Glutamatergic neuron (in vitro differentiated cells): Measurements from ENCODE around the gene YLPM1. TPM values are rescaled to one million over a fixed set of nuclear protein-coding genes. Genes with fewer than 3 reads are reported as not detected.

Experiments used
- DNase-seq: peaks from one replicate; pipeline ENCODE4 v3.0.0; 2022
- H3K27ac Mint-ChIP-seq: one replicate; pipeline ENCODE4 v1.8.0; 2020; ENCODE audit warnings: mild to moderate bottlenecking, mixed read lengths, inconsistent platforms; ENCODE audit not compliant: unreplicated experiment
- H3K27me3 Mint-ChIP-seq: one replicate; pipeline ENCODE4 v1.8.0; 2020; ENCODE audit warnings: mild to moderate bottlenecking, moderate library complexity, mixed read lengths, inconsistent platforms; ENCODE audit not compliant: unreplicated experiment
- H3K36me3 Mint-ChIP-seq: one replicate; pipeline ENCODE4 v1.8.0; 2020; ENCODE audit warnings: mild to moderate bottlenecking, mixed read lengths, inconsistent platforms; ENCODE audit not compliant: unreplicated experiment
- H3K4me1 Mint-ChIP-seq: one replicate; pipeline ENCODE4 v1.8.0; 2020; ENCODE audit warnings: mild to moderate bottlenecking, low read depth, mixed read lengths, inconsistent platforms; ENCODE audit not compliant: unreplicated experiment
- H3K4me3 Mint-ChIP-seq: one replicate; pipeline ENCODE4 v1.8.0; 2020; ENCODE audit warnings: mild to moderate bottlenecking, mixed read lengths, inconsistent platforms; ENCODE audit not compliant: unreplicated experiment
- H3K9me3 Mint-ChIP-seq: one replicate; pipeline ENCODE4 v1.8.0; 2020; ENCODE audit warnings: mild to moderate bottlenecking, moderate library complexity, mixed read lengths, inconsistent platforms; ENCODE audit not compliant: unreplicated experiment
- total RNA-seq: library from RNA; stranded (reverse); fragmentation: NEBNext Ultra II Directional; extraction: Animal tissue kit (Norgen Biotek cat#: 25700); gene quantifications from one replicate; pipeline ENCODE4 v1.2.1, GENCODE V29; 2021; ENCODE audit not compliant: unreplicated experiment
- TF ChIP-seq, protein P1 (sequence below): fragments of 200-600 bp; sonication (generic); IDR thresholded peaks from one replicate; pipeline ENCODE4 v1.5.0; 2021; ENCODE audit not compliant: partially characterized antibody, unreplicated experiment

The YLPM1 gene
- total RNA-seq, 1 donor from 2014 or later: 99.9 TPM

DNA sequence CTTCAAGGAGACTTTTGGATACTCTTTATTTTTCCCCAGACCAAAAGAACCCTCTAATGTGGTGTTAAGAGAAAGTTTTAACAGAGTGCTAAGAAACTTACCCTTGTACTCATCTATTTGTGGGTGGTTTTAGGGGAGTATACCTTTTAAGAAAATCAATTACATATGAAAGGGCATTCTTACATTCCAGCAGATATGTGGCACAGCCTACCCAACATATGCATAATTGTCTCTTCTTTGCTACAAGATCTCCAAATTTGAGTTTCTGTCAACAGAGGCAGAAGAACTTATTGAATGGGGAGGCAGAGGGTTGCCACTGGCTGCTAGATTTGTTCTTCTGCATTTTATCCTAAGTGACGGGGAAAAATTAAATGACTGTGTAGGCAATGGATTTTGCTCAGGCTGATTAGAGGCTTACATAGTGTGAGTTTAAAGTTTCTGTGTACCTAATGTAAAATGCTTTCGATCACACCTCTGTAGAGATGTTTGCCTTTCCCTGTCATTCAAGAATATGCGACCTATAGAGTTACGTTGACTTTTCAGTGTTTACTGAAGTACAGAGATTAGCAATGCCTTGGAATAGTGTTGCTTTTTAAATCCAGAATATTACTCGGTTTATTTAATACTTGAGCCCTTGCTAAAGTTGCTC is 58.3 kb downstream of the YLPM1 start:
- Mint-ChIP-seq H3K27ac (no peak overlapping the region), H3K9me3 (no peaks in the 10 kb centered on the region), H3K36me3 (no peaks in the 10 kb centered on the region), H3K4me3 (no peak overlapping the region), H3K27me3 (no peaks in the 10 kb centered on the region), H3K4me1 (peaks cover 1% of the 10 kb centered on the region)
- no peak for DNase-seq
- TF ChIP-seq, protein P1, sequence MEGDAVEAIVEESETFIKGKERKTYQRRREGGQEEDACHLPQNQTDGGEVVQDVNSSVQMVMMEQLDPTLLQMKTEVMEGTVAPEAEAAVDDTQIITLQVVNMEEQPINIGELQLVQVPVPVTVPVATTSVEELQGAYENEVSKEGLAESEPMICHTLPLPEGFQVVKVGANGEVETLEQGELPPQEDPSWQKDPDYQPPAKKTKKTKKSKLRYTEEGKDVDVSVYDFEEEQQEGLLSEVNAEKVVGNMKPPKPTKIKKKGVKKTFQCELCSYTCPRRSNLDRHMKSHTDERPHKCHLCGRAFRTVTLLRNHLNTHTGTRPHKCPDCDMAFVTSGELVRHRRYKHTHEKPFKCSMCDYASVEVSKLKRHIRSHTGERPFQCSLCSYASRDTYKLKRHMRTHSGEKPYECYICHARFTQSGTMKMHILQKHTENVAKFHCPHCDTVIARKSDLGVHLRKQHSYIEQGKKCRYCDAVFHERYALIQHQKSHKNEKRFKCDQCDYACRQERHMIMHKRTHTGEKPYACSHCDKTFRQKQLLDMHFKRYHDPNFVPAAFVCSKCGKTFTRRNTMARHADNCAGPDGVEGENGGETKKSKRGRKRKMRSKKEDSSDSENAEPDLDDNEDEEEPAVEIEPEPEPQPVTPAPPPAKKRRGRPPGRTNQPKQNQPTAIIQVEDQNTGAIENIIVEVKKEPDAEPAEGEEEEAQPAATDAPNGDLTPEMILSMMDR: no peak

DNA sequence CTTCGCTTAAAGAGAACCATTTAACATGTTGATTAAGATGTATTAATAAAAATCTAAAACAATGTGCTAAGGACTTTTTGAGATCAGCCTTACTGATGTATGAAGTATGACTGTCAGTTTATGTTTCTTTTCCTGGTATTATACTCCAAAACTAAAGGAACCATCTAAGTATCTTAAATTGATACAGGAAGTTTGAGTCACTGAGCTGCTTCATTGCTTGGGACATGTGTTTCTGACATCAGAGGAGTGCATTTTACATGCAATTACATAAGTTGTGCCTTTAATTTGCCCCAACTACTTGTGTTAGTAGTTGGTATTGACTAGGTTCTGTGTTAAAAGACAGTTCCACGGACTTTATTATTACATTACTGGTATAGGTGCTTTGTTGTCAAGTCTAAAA is 61.9 kb downstream of the YLPM1 start:
- Mint-ChIP-seq H3K36me3 (no peaks in the 10 kb centered on the region), H3K27me3 (no peaks in the 10 kb centered on the region), H3K4me1 (peaks cover 13% of the 10 kb centered on the region), H3K27ac (no peak overlapping the region), H3K9me3 (no peaks in the 10 kb centered on the region), H3K4me3 (no peak overlapping the region)
- TF ChIP-seq, protein P1: no peak
- DNase-seq: no peak

DNA sequence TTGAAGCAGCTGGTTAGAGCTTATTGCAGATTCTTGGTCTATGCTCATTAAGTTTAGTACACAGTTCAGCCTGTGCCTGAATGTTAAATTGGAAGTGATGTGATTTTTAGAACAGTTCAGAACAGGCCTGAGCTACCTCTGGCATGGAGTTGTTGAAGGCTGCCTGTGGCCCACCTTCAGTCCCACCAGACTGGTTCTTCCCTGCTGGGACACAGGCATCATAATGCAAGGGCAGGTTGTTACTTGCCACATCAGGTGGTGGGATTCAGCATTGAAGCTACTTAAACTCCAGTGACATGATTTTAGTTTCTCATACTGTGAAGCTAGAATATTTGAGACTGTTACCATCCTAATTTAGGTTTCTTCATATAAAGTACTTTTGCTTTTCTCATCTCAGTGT is 63.5 kb downstream of the YLPM1 start:
- no peak for DNase-seq
- H3K4me1 Mint-ChIP-seq: peaks cover 13% of the 10 kb centered on the region
- H3K27ac Mint-ChIP-seq: no peak overlapping the region

DNA sequence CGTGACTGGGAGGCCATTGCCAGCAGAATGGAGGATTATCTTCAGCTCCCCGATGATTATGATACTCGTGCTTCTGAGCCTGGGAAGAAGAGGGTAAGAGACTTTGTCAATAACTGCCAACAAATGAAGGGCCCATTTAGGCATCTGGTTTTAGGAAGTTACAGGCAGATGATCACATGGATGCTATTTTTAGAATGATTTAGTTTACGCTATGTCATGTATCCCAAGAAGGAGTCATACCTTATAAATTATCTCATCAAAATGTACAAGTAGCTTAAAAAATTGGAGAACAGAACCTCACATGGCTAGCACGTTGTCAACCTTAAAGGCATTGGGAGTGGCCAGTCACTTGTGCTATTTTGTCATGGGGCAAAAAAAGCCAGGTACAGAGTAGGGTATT is 66.1 kb downstream of the YLPM1 start:
- Mint-ChIP-seq H3K4me3 (no peak overlapping the region), H3K4me1 (peaks cover 13% of the 10 kb centered on the region), H3K36me3 (no peaks in the 10 kb centered on the region), H3K27ac (no peak overlapping the region), H3K27me3 (no peaks in the 10 kb centered on the region), H3K9me3 (no peaks in the 10 kb centered on the region)
- DNase-seq: no peak
- TF ChIP-seq, protein P1: no peak

More for the DNA sequence above, 63.5 kb downstream of the YLPM1 start:
- Mint-ChIP-seq H3K36me3 (no peaks in the 10 kb centered on the region), H3K27me3 (no peaks in the 10 kb centered on the region), H3K9me3 (no peaks in the 10 kb centered on the region), H3K4me3 (no peak overlapping the region)
- TF ChIP-seq, protein P1: no peak

DNA sequence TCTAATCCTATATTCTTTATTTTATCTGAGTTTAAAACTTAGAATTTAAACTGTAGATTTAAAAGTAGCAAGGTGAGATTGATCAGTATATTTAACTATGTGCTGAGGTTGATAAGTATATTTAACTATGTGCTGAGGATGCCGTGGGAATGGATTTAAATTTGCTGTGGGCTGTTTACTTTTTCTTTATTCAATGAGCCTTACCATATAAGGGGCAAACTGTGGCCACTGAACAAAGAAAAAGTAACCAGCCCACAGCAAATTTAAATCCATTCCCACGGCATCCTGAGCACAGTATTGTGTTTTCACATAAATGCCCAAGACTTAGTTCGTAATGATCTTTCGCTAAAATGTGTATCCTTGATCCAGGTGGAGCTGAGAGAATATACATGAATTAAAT is 69.7 kb downstream of the YLPM1 start:
- no peak for DNase-seq
- Mint-ChIP-seq H3K4me3 (no peak overlapping the region), H3K27me3 (no peaks in the 10 kb centered on the region), H3K9me3 (no peaks in the 10 kb centered on the region), H3K4me1 (no peaks in the 10 kb centered on the region), H3K36me3 (no peaks in the 10 kb centered on the region), H3K27ac (no peak overlapping the region)
- TF ChIP-seq, protein P1: no peak
